HG03354 (cell line): Measurements from ENCODE around the gene TAS2R3.

Experiments
- ATAC-seq: cut with Tn5 transposase; IDR thresholded peaks from one replicate; pipeline ENCODE4 v1.9.1; 2021; ENCODE audit warnings: mild to moderate bottlenecking; ENCODE audit not compliant: unreplicated experiment, poor library complexity, severe bottlenecking

Gene TAS2R3

DNA sequence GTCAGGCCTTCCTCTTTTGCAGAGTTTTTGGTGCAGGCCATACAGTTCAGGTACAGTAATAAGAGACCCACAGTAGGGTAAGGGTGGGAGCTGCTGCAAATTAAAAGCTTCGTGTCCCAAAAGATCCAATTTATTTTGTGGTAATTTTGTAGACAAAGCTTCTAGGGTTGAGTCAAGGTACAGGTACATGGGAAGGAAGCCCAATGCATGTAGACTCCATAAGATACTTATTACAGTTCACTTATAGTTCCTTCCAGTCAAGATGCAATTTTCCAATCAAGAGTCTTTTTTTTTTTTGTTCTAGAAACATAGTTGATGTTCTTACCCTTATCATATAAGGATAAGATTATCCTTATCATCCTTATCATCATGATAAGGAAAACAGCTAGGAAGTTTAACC is 12.5 kb downstream of the TAS2R3 start, which contains the start of gene TAS2R4:
Gene TAS2R4, plus strand, starts transcription at position 301 of the 400 bp plus-strand sequence. CDS start 1,815 bp downstream, outside the sequence.
- no peak for ATAC-seq

DNA sequence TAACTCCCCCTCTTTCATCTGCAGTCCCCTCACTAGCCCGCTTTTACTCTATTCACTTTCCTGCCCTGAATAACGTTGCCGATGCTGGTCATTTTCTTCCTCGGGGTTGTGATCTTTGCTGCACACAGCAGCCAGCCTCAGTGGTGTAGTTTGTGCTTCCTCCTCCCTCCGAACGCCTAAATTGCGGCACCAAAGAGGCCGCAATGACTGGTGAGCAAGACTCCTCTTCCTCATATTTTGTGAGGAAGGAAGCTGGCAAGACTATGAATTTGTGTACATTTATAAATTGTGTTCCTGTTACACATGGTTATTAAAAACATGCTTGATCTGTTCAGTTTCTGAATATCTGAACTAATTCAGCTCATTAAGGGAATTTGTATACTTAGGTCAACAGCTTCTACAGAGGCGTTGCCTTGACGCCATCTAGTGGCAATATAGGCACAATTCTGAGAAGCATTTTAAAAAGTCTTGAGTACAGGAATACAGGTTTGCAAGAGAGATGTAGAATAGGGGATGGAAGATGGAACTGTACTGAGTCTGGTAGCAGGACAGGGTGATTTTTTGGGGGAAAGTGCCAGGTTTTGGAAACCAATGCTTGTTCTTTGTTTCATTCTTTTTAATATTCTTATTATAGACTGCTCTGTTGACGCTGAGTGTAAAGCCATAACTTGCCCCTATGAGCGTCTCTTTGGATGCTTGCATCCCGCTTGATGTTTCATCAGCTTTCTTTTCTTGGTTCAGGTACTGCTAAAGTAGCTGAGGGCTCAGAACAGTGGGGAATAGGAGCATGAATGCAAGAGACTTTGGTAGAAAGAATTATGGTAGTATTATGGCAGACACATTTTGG is 22.0 kb downstream of the TAS2R3 start:
- ATAC-seq = peak; percentile 87

DNA sequence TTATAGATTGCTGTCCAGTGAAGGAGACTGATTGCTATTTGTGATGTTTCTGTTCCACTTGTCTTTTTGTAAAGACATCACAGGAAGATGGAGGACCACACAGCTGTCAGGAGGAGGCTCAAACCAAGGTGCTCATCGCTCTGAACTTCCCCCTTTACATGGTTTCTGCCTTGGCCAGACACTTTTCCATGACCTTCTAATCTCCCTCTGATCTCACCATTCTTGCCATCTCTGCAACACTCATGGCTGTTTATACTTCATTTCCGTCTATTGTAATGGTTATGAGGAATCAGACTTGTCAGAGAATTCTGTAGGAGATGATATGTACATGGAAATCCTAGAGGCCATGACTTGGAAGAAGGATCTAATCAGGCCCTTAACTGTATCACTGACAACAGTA is 24.4 kb downstream of the TAS2R3 start:
- no peak for ATAC-seq

DNA sequence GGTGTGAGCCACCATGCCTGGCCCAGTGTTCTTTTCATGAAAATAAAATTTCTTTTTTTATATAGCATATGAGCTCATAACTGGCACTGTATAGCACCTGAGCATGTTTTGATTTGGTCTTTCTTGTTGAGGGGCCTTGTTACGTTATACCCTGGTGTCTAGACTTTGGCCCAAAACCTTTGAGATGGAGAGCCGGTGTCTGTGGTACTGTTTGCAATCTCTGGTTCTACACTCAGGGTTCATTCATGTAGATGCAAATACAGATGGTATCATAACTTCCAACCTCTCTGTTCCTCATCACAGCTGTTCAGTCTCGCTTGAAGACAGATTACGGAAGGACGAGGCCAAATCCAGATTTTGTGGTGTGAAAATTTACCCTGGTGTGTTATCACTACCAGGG is 26.0 kb downstream of the TAS2R3 start, which contains the start of gene TAS2R5:
Gene TAS2R5, plus strand, starts transcription at position 301 of the 400 bp plus-strand sequence. CDS start 145 bp downstream, outside the sequence.
- ATAC-seq = no peak

DNA sequence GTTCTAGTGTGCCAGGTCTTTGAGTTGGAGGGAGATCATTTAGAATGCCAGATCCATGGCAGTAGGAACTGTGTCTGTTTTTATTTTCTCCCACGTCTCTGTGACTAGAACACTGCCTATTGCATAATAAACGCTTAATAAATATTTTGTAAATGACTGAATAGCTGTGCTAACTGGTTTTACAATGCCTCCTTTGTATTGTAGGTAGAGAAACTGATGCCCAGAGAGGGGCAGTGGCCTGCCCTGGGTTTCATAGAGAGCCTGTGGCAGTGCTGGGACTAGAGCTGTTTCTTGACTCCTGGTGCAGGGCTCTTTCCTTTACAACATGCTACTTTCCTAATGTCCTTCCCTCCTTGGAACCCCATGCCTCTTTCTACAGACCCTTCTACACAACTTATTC is 28.6 kb downstream of the TAS2R3 start:
- no peak for ATAC-seq
